GM12872 (cell line): Measurements from ENCODE around the gene SCGB3A1.

Experiments used
- TF ChIP-seq, protein P1 (sequence below): IDR thresholded peaks from 3 replicates; pipeline ENCODE4 v1.5.1; 2011; ENCODE audit warnings: low read depth, mild to moderate bottlenecking, low read length, moderate library complexity; ENCODE audit not compliant: insufficient read depth

SCGB3A1 gene

DNA sequence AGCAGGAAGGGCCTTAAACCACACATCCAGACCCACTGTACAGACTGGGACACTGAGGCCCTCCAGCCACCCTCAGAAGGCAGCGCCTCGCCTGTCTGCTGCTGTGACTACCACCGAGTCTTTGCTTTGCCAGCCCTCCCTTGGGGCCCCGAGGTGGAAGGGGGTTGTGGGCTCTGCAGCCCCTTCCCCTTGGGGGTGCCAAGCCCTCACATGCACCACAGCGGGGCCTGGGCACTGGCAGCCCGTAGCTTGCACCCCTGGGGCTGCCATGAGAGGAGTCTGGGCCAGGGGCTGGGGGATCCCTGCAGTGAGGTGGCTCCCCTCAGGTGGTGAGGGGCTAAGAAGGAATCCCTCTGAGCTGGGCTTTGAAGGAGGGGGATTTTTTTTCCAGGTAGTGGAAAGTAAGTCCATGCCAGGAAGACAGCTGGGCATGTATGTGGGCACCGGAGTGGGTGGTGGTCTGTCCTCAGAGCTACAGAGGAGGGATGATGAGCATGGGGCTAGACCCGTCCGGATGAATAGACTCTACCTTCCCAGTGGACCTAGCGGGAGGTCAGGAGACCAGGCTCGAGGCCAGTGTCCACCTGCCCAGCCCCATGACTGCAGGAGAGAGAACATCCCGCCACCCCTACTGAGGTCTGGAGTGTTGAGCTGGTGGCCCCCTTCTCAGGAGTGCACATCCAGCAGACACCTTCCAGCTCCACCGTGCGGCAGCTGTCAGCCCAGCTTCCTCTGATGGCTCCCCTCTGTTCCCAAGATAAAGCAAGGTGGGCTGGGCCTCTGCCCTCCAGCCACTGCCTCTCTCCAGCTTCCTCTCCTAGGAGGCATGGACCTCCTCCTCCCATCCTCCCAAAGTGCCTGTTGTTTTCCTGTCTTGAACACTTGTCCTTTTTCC lies 42.2 kb upstream of the SCGB3A1 start:
- TF ChIP-seq, protein P1, sequence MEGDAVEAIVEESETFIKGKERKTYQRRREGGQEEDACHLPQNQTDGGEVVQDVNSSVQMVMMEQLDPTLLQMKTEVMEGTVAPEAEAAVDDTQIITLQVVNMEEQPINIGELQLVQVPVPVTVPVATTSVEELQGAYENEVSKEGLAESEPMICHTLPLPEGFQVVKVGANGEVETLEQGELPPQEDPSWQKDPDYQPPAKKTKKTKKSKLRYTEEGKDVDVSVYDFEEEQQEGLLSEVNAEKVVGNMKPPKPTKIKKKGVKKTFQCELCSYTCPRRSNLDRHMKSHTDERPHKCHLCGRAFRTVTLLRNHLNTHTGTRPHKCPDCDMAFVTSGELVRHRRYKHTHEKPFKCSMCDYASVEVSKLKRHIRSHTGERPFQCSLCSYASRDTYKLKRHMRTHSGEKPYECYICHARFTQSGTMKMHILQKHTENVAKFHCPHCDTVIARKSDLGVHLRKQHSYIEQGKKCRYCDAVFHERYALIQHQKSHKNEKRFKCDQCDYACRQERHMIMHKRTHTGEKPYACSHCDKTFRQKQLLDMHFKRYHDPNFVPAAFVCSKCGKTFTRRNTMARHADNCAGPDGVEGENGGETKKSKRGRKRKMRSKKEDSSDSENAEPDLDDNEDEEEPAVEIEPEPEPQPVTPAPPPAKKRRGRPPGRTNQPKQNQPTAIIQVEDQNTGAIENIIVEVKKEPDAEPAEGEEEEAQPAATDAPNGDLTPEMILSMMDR, result no peak

DNA sequence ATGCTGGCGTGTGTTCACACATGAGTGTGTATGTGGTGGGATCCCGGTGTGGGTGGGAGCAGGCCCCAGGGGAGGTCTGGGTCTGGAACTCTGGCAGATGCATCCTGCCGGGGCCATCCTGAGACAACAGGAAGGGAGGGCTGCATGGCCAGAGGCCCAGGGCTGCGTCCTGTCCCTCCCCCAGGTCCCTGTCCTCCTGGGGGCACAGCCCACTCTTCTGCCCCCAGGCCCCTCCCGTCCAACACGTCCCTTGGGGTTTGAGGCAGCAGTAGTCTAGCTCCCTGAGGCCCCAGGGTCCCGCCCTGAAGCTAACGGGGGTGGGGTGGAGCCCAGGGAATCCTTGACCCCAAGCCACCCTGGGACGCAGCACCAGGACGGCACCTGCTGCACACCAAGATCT lies 41.5 kb upstream of the SCGB3A1 start:
- TF ChIP-seq, protein P1, result no peak

DNA sequence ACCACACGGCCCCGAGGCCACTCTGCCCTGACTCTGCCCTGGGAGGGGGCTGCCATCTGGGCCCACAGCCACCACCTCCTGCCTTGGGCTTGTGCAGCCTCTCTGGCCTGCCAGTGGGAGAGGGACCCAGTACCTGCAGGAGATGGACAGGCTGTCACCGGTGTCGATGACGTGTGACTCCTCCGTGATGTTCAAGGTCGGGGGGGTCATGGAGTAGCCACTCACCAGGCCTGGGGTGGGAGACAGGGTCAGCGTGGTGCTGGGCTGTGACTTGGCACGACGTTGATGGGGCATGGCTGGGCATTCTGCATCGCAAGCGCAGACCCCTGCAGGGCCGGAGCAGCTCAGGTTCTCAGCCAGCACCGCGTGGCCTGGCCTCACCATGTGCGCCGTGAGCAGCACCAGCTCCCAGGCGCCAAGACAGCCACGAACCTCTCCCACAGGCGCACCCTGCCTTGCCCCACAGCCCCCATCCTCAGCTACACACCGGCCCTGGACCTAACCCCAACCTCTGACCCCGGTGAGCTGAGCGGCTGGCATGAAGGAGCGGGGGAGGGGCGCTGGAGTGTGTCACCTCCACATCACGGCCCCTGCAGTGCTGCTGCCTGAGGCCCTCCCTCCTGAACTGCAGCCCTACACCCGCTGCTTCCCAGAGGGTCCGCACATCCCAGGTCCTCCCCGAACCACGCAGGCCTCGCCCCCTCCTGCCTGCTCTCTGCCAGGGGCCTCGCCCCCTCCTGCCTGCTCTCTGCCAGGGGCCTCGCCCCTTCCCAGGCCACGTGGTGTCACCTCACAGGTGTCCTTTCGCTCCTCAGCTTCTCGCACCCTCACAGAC lies 40.5 kb upstream of the SCGB3A1 start:
- TF ChIP-seq, protein P1, result no peak

DNA sequence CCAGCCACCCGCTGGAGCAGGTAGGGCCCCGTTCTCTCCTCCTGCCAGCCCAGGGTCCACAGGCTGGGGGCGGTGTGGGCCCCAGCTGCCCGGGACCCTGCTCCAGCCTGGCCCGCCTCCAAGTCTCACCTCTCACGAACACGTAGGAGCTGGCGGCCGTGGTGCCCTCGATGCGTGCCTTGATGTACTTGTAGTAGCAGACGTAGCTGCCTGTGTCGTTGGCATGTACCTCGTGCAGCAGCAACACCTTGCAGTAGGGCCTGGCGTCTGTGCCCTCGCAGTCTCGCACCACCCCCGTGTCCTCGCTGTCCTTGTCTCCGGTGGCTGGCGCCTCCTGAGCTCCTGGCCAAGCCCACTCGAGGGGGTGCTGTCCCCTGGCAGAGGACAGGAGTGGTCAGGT lies 39.1 kb upstream of the SCGB3A1 start:
- TF ChIP-seq, protein P1, result no peak

DNA sequence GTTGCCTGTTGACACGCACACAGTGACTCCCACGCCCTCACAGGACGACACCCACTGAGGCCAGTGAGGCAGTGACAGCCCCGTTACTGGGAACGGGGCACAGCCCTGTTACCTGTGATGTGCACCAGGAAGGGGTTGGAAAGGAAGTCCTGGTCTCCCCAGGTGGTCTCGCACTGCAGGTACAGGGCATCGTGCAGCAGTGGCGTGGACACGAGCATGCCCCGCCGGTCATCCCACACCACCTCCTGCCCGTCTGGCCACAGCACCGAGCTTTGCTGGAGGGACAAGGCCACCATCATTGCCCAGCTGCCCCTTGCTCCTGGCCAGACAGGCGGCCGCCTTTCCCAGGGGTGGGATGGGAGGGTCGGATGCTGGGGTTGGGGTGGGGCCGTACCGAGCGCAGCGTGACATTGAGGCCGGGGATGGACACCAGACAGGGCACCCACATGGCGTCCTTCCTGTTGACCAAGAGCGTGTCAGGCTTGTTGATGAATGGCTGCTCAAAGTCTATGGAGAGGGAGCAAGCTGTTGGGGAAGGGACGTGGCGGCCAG lies 38.6 kb upstream of the SCGB3A1 start:
- TF ChIP-seq, protein P1, result no peak

DNA sequence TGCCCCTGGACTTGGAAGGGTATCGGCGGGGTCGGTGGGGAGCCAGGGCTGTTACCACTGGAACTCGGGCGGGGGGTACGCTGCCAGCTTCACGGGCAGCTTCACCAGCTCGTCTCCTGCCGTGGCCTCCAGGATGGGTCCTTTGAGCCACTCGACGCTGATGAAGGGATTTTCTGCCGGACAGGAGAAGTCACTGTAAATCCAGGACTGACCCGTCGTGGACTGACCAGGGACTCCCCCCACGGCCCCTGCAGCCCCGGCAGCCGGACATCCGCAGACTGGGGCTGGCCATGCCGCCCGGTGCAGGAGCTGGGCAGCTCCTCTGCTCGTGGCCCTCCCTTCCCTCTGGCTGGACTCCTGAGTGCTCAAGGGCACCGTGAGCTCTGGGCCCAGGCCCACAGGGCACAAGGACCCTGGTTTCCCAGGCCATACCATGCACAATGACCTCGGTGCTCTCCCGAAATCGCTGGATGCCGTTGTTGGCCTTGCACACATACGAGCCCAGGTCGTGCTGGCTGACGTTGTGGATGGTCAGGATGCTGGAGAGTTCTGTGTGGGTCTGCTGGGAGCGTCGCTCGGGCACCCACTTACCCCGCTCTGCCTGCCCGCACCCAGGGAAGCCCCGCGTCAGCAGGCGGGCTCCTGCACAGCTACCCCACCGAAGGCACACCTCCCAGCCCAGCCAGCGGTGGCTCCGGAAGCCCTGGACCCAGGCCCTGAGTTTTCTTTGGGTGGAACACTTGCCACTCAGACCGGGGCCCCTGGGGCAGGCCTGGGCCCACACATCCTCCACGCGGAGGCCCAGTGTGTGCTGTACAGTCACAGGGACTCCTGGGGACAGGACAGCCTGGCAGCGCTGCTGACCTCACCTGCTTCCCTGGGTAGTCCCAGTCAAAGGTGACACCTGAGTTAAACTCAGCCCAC lies 37.8 kb upstream of the SCGB3A1 start:
- TF ChIP-seq, protein P1, result no peak
